Measurements from ENCODE around the gene SH3RF3.
A peak's percentile ranks its signal among the peaks of the same experiment; 100 is the strongest.

SH3RF3 gene

GRCh38 chr2:109437325-109438090, 308.5 kb downstream of the SH3RF3 start:
- DNase-seq (ENCODE audit: low spot score) = no peak

- no peak for DNase-seq (ENCODE audit: low spot score)
Observed at GRCh38 chr2:109438146-109438545, 309.1 kb downstream of the SH3RF3 start.

- DNase-seq (ENCODE audit: low spot score) = no peak
Observed at GRCh38 chr2:109438773-109439389, 309.9 kb downstream of the SH3RF3 start.

- DNase-seq (ENCODE audit: low spot score) = no peak
Observed at GRCh38 chr2:109439390-109439786, 310.4 kb downstream of the SH3RF3 start.

GRCh38 chr2:109439986-109440385, 311.0 kb downstream of the SH3RF3 start:
- no peak for DNase-seq (ENCODE audit: low spot score)

- no peak for DNase-seq (ENCODE audit: low spot score)
Observed at GRCh38 chr2:109440499-109441156, 311.6 kb downstream of the SH3RF3 start.

- no peak for DNase-seq (ENCODE audit: low spot score)
Observed at GRCh38 chr2:109442715-109443319, 313.8 kb downstream of the SH3RF3 start.

GRCh38 chr2:109444916-109445315, 315.9 kb downstream of the SH3RF3 start:
- DNase-seq (ENCODE audit: low spot score) = no peak

GRCh38 chr2:109446278-109447131, 317.5 kb downstream of the SH3RF3 start:
- DNase-seq (ENCODE audit: low spot score) = no peak

- no peak for DNase-seq (ENCODE audit: low spot score)
Observed at GRCh38 chr2:109447251-109447661, 318.3 kb downstream of the SH3RF3 start.

GRCh38 chr2:109447776-109448175, 318.8 kb downstream of the SH3RF3 start:
- DNase-seq (ENCODE audit: low spot score) = no peak

- no peak for DNase-seq (ENCODE audit: low spot score)
Observed at GRCh38 chr2:109448207-109448606, 319.2 kb downstream of the SH3RF3 start.

- peak; percentile 6 for DNase-seq (ENCODE audit: low spot score)
Observed at GRCh38 chr2:109448946-109449788, 320.2 kb downstream of the SH3RF3 start.

GRCh38 chr2:109450574-109451273, 321.7 kb downstream of the SH3RF3 start:
- DNase-seq (ENCODE audit: low spot score) = no peak

GRCh38 chr2:109451671-109452070, 322.7 kb downstream of the SH3RF3 start:
- DNase-seq (ENCODE audit: low spot score) = no peak

GRCh38 chr2:109452318-109453305, 323.6 kb downstream of the SH3RF3 start:
- DNase-seq (ENCODE audit: low spot score) = no peak

- no peak for DNase-seq (ENCODE audit: low spot score)
Observed at GRCh38 chr2:109453371-109453995, 324.5 kb downstream of the SH3RF3 start.

- no peak for DNase-seq (ENCODE audit: low spot score)
Observed at GRCh38 chr2:109454304-109454703, 325.3 kb downstream of the SH3RF3 start.

Measured in LoVo (cell line).